Fibroblast of pulmonary artery (primary cell): ENCODE measurements around the gene AFG1L.
"Not testable (repeated sequence)": the region's sequence is repeated elsewhere in the genome, so short reads cannot be mapped to it uniquely, and the experiment has no call there.

Source experiments
- DNase-seq: peaks from one replicate; pipeline ENCODE4 v3.0.0-alpha.2; 2010; ENCODE audit warnings: low read depth
- H3K4me3 ChIP-seq: replicated peaks from 2 replicates; pipeline ENCODE4 v1.5.1; 2011; ENCODE audit warnings: low read depth, mild to moderate bottlenecking, control low read depth, low read length, moderate library complexity
- TF ChIP-seq, protein P1 (sequence below): IDR thresholded peaks from 2 replicates; pipeline ENCODE4 v1.5.1; 2011; ENCODE audit warnings: mild to moderate bottlenecking, control low read depth, low read length, inconsistent platforms; ENCODE audit errors: missing control alignments

Gene AFG1L

DNA sequence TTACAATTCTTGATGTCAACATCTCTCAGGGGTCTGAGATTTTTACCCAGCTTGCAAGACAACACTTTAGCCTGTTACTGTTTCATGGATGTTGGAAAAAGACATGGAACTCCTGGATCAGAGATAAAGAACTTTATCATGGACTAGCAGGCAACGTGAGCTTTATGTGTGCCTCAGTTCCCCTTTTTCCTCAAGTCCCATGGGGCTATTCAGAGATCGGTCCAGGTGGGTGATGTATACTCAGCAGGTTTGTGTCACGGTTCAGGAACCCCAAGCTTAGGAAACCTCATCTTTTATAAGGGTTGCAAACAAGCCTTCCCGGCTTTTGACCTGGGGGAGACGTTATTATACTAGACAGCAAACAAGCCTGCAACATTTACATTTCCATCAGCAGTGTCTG, 15.0 kb downstream of the AFG1L start:
- no peak for DNase-seq
- no peak overlapping the region for H3K4me3 ChIP-seq
- TF ChIP-seq, protein P1, sequence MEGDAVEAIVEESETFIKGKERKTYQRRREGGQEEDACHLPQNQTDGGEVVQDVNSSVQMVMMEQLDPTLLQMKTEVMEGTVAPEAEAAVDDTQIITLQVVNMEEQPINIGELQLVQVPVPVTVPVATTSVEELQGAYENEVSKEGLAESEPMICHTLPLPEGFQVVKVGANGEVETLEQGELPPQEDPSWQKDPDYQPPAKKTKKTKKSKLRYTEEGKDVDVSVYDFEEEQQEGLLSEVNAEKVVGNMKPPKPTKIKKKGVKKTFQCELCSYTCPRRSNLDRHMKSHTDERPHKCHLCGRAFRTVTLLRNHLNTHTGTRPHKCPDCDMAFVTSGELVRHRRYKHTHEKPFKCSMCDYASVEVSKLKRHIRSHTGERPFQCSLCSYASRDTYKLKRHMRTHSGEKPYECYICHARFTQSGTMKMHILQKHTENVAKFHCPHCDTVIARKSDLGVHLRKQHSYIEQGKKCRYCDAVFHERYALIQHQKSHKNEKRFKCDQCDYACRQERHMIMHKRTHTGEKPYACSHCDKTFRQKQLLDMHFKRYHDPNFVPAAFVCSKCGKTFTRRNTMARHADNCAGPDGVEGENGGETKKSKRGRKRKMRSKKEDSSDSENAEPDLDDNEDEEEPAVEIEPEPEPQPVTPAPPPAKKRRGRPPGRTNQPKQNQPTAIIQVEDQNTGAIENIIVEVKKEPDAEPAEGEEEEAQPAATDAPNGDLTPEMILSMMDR: no peak

DNA sequence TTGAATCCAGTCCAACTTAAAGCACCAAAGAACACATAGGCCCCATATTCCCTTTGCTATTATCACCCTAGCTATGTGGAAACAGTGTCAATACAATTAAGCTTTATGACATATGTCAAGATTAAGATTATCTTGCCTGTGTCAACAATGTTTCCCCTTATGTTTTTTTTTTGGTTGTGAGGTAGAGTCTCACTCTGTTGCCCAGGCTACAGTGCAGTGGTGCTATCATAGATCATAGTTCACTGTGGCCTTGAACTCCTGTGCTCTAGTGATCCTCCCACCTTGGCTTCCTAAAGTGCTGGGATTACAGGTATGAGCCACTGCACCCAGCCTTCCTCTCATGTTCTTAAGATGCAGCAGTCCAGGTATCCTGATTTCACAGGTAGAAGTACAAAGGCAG, 17.8 kb downstream of the AFG1L start:
- TF ChIP-seq, protein P1: no peak
- no peak overlapping the region for H3K4me3 ChIP-seq
- no peak for DNase-seq

DNA sequence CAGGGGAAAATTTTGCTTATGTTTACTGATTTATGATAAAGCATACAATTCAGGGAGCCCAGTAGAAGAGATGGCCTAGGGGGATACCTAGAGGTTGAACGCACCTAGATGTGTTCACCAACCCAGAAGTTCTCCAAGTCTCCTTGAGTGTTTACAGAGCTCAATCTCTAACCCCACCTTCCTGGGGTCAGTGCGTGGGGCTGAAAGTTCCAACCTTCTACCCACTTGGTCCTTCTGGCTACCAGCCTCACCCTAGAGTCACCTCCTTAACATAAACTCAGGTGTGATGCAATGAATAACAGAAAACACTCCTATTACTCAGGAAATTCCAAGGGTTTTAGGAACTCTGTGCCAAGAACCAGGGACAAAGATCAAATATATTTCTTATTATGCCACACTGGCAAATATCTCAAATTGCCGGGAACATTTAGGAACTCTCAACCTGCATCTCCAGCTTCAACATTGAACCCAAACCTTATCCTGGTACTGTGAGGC, 26.4 kb downstream of the AFG1L start:
- no peak overlapping the region for H3K4me3 ChIP-seq
- peak; percentile 14 for DNase-seq
- TF ChIP-seq, protein P1: no peak

DNA sequence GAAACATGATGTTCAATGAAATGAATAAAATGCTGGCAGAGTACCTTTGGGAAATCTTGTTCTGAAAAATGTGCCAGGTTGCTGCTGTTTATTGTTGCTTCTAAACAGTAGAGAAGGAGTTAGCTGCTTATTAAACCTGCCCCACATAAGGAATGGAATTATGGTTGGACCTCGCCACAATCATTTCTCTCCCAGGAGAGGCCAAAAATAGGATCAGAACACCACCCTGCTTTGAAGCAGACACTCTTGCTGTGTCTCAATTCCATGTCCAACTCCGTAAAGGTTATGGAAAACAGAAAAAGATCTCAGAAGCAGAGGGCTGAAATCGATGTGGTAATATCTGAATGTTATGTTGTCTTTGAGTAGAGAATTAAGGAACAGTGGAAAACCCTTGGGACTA, 27.9 kb downstream of the AFG1L start:
- TF ChIP-seq, protein P1: no peak
- DNase-seq: no peak
- no peak overlapping the region for H3K4me3 ChIP-seq

DNA sequence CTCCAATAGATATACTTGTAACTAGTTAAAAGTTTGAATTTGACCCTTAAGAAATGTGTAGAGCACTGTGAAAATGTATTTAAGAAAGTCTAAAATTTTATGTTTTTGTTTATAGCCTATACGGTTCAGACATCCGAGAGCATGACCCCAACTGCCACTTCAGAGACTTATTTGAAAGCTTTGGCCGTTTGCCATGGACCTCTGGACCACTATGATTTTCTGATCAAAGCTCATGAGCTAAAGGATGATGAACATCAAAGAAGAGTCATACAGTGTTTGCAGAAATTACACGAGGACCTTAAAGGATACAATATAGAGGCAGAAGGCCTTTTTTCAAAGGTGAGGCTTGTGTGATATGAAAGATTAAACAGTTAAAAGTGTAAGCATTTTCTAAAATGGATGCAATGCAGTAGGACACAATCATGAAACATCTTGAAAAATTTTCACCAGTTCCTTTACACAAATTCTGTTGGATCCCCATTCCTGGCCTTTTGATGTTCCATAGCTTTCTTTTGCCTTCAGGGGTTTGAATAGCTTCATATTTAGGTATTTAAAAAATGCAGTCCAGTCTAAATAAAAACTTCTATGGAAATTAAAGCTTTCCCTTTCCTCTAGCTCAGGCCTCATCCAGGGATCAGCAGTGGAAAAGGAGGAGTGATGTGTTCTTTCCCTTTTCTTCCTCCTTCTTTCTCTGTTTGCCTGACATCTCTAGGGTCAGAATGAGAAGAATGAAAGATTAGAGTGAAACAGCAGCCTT, 29.0 kb downstream of the AFG1L start:
- TF ChIP-seq, protein P1: no peak
- DNase-seq: no peak
- H3K4me3 ChIP-seq: no peak overlapping the region

DNA sequence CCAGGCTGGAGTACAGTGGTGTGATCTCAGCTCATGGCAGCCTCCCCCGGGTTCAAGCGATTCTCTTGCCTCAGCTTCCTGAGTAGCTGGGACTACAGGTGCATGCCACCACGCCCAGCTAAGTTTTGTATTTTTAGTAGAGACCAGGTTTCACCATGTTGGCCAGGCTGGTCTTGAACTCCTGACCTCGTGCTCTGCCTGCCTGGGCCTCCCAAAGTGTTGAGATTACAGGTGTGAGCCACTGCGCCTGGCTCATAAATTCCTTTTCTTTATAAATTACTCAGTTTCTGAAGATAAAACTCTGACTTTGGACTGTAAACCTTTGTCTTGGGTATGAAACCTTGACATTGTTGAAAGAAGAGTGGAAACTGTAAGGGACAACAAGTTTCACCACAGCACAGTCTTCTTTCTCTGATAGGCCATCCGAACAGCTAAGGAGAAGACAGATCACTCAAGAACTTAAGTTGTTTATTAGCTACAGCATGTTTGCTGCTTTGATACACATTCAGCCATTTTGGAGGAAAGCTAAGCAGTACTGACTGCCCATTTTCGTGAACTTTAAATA, 35.4 kb downstream of the AFG1L start:
- not testable (repeated sequence) for H3K4me3 ChIP-seq, DNase-seq

DNA sequence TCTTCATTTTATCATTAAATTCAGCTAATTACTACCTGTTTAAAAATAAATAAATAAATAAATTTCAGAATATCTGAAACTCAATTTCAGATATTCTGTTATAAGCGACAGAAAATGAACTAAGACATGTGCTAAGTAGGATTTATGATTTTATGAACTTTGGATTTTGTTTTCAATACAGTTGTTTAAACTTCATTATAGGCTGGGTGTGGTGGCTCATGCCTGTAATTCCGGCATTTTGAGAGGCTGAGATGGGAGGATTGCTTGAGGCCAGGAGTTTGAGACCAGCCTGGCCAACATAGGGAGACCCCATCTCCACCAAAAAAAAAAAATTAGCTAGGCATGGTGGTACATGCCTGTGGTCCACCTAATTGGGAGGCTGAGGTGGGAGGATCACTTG, 36.0 kb downstream of the AFG1L start:
- TF ChIP-seq, protein P1: no peak
- DNase-seq: no peak
- H3K4me3 ChIP-seq: no peak overlapping the region
